Neural progenitor cell (in vitro differentiated cells): ENCODE data around the gene CWC22. TPM values are rescaled to one million over a fixed set of nuclear protein-coding genes. Genes with fewer than 3 reads are reported as not detected.

ENCODE experiments used
- DNase-seq: peaks from one replicate; pipeline ENCODE4 v3.0.0-alpha.2; 2016; ENCODE audit warnings: low spot score
- H2AFZ ChIP-seq: fragments of 200-600 bp; sonication (generic); replicated peaks from 2 replicates; pipeline ENCODE4 v1.6.1; 2016; ENCODE audit warnings: antibody characterized with exemption
- H3F3A ChIP-seq: fragments of 200-600 bp; sonication (generic); 2 replicates; pipeline ENCODE4 v1.6.1; 2016; ENCODE audit warnings: antibody characterized with exemption, low read depth
- H3K27ac ChIP-seq: fragments of 200-600 bp; sonication (generic); 2 replicates; pipeline ENCODE4 v1.5.1; 2016; ENCODE audit warnings: mild to moderate bottlenecking
- H3K27me3 ChIP-seq: fragments of 200-600 bp; sonication (generic); 2 replicates; pipeline ENCODE4 v1.6.1; 2016; ENCODE audit warnings: mild to moderate bottlenecking, moderate library complexity
- H3K36me3 ChIP-seq: fragments of 200-600 bp; sonication (generic); 2 replicates; pipeline ENCODE4 v1.5.1; 2016
- H3K4me1 ChIP-seq: fragments of 200-600 bp; sonication (generic); 2 replicates; pipeline ENCODE4 v1.6.1; 2016; ENCODE audit warnings: mixed run types
- H3K4me2 ChIP-seq: fragments of 200-600 bp; sonication (generic); 2 replicates; pipeline ENCODE4 v1.6.1; 2016
- H3K4me3 ChIP-seq: fragments of 200-600 bp; sonication (generic); 2 replicates; pipeline ENCODE4 v1.5.1; 2016
- H3K79me2 ChIP-seq: fragments of 200-600 bp; sonication (generic); 2 replicates; pipeline ENCODE4 v1.6.1; 2016; ENCODE audit warnings: low read depth
- H3K9ac ChIP-seq: fragments of 200-600 bp; sonication (generic); 2 replicates; pipeline ENCODE4 v1.6.1; 2016
- H3K9me3 ChIP-seq: fragments of 200-600 bp; sonication (generic); 2 replicates; pipeline ENCODE4 v1.5.1; 2016; ENCODE audit warnings: low read depth
- H4K20me1 ChIP-seq: fragments of 200-600 bp; sonication (generic); 2 replicates; pipeline ENCODE4 v1.6.1; 2016; ENCODE audit warnings: low read depth
- H3K27ac Mint-ChIP-seq: 3 replicates; pipeline ENCODE4 v1.8.0; 2021; ENCODE audit warnings: mixed read lengths
- H3K27me3 Mint-ChIP-seq: 2 replicates; pipeline ENCODE4 v1.8.0; 2022; ENCODE audit warnings: low read depth, mild to moderate bottlenecking, inconsistent platforms, moderate library complexity, mixed read lengths; ENCODE audit not compliant: insufficient read depth
- H3K36me3 Mint-ChIP-seq: 3 replicates; pipeline ENCODE4 v1.8.0; 2021; ENCODE audit warnings: mixed read lengths
- H3K4me1 Mint-ChIP-seq: 3 replicates; pipeline ENCODE4 v1.8.0; 2021; ENCODE audit warnings: mixed read lengths
- H3K4me3 Mint-ChIP-seq: 3 replicates; pipeline ENCODE4 v1.8.0; 2021; ENCODE audit warnings: mild to moderate bottlenecking, moderate library complexity, mixed read lengths
- H3K9me3 Mint-ChIP-seq: 3 replicates; pipeline ENCODE4 v1.8.0; 2020; ENCODE audit warnings: mixed read lengths
- CTCF ChIP-seq: fragments of 200-600 bp; sonication (generic); IDR thresholded peaks from 2 replicates; pipeline ENCODE4 v1.5.1; 2017; ENCODE audit warnings: antibody characterized with exemption, mild to moderate bottlenecking
- EZH2 ChIP-seq: fragments of 200-600 bp; sonication (generic); IDR thresholded peaks from 2 replicates; pipeline ENCODE4 v1.6.1; 2017; ENCODE audit warnings: antibody characterized with exemption, mild to moderate bottlenecking, moderate library complexity
- EZH2phosphoT487 ChIP-seq: fragments of 200-600 bp; sonication (generic); IDR thresholded peaks from 2 replicates; pipeline ENCODE4 v1.6.1; 2017; ENCODE audit warnings: antibody characterized with exemption
- total RNA-seq: library from RNA; depleted of rRNA; stranded (reverse); fragments of >200 nt; gene quantifications from 2 replicates; pipeline ENCODE4 v1.2.3, GENCODE V29; 2015; ENCODE audit warnings: low replicate concordance

CWC22 gene
- total RNA-seq, 1 donor from 2014 or later: 60.2 TPM

- Histone ChIP-seq H3K4me1 (peaks cover 22% of the 10 kb centered on the region), H3K4me3 (no peak overlapping the region), H3K27ac (peak overlapping the region; percentile 65), H3K79me2 (no peaks in the 10 kb centered on the region), H3K4me2 (peak overlapping the region; percentile 30), H2AFZ (peak overlapping the region; percentile 69), H3F3A (peaks cover 12% of the 10 kb centered on the region), H4K20me1 (no peaks in the 10 kb centered on the region), H3K9ac (no peak overlapping the region), H3K36me3 (peaks cover 11% of the 10 kb centered on the region), H3K9me3 (peaks cover 11% of the 10 kb centered on the region), H3K27me3 (no peaks in the 10 kb centered on the region)
- TF ChIP-seq CTCF: no peak
- TF ChIP-seq EZH2phosphoT487: no peak
- TF ChIP-seq EZH2: no peak
- H3K27me3 Mint-ChIP-seq: no peaks in the 10 kb centered on the region
- peak; percentile 45 for DNase-seq
- peaks cover 18% of the 10 kb centered on the region for H3K4me1 Mint-ChIP-seq
- H3K9me3 Mint-ChIP-seq: peaks cover 19% of the 10 kb centered on the region
- no peak overlapping the region for H3K4me3 Mint-ChIP-seq
- H3K27ac Mint-ChIP-seq: peak overlapping the region; percentile 88
- H3K36me3 Mint-ChIP-seq: peaks cover 2% of the 10 kb centered on the region
Measured at GRCh38 chr2:180033993-180034894, 27.1 kb upstream of the CWC22 start.

- no peak overlapping the region for H3K4me2 ChIP-seq
- Mint-ChIP-seq H3K27ac (no peak overlapping the region), H3K27me3 (no peaks in the 10 kb centered on the region), H3K36me3 (peaks cover 2% of the 10 kb centered on the region), H3K4me1 (peaks cover 9% of the 10 kb centered on the region), H3K4me3 (no peak overlapping the region), H3K9me3 (peaks cover 27% of the 10 kb centered on the region)
- H3K4me1 ChIP-seq: peaks cover 12% of the 10 kb centered on the region
- no peaks in the 10 kb centered on the region for H4K20me1 ChIP-seq
- peaks cover 11% of the 10 kb centered on the region for H3K36me3 ChIP-seq
- peaks cover 7% of the 10 kb centered on the region for H3F3A ChIP-seq
- no peak overlapping the region for H3K4me3 ChIP-seq
- no peak overlapping the region for H2AFZ ChIP-seq
- peaks cover 18% of the 10 kb centered on the region for H3K9me3 ChIP-seq
- no peaks in the 10 kb centered on the region for H3K27me3 ChIP-seq
- no peak for TF ChIP-seq CTCF
- TF ChIP-seq EZH2: no peak
- TF ChIP-seq EZH2phosphoT487: no peak
- DNase-seq: no peak
- no peaks in the 10 kb centered on the region for H3K79me2 ChIP-seq
- H3K9ac ChIP-seq: no peak overlapping the region
- no peak overlapping the region for H3K27ac ChIP-seq
Measured at GRCh38 chr2:180029575-180029974, 22.5 kb upstream of the CWC22 start.

- DNase-seq: no peak
- Mint-ChIP-seq H3K9me3 (no peaks in the 10 kb centered on the region), H3K36me3 (no peaks in the 10 kb centered on the region), H3K4me3 (no peak overlapping the region), H3K27me3 (no peaks in the 10 kb centered on the region), H3K4me1 (peaks cover 4% of the 10 kb centered on the region), H3K27ac (no peak overlapping the region)
- Histone ChIP-seq H4K20me1 (no peaks in the 10 kb centered on the region), H3K9ac (no peak overlapping the region), H3F3A (peaks cover 13% of the 10 kb centered on the region), H3K27ac (no peak overlapping the region), H3K27me3 (no peaks in the 10 kb centered on the region), H3K79me2 (no peaks in the 10 kb centered on the region), H2AFZ (no peak overlapping the region), H3K9me3 (no peaks in the 10 kb centered on the region), H3K4me3 (no peak overlapping the region), H3K36me3 (no peaks in the 10 kb centered on the region), H3K4me2 (no peak overlapping the region), H3K4me1 (peaks cover 7% of the 10 kb centered on the region)
- TF ChIP-seq EZH2phosphoT487 (no peak), CTCF (no peak), EZH2 (no peak)
Measured at GRCh38 chr2:180021850-180022249, 14.8 kb upstream of the CWC22 start.
